ENCODE results near the gene CLDN16.

Gene CLDN16

DNA sequence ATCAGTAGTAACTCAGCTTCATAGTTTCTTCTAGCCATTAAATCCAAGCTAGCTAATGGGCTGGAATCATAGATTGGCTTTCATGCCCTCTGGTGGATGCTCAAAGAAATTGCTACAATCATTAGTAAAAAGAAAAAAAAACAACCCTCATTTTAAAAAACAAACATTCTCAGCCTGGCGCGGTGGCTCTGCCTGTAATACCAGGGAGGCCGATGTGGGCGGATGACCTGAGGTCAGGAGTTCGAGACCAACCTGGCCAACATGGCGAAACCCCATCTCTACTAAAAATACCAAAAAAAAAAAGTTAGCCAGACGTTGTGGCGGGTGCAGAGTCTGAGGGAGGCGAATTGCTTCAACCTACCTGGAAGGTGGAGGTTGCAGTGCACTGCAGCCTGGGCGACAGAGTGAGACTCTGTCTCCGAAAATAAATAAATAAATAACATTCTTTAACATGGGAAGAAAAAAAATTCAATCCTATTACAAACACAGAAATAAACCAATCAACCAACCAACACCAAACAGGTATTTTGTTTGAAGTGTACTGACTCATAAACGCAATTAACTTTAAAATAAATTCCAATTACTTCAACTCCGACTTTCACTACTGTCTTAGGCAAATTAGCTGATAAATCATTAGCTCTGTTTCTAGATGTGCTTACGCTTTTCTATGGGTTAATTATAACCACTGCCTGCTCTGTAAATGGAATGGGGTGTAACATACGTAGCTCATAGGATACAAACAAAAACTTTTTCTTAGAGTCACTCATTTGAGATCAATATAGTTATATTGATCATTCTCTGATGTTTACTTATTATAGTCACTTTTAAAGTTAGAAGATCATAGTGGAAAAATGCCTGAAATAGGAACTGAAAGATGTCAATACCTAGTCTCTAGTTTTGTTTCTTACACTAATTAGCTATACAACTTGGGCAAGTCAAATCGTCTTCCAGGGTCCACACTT is 36.8 kb downstream of the CLDN16 start:
- Histone ChIP-seq H3K36me3 (ENCODE audit: control insufficient read depth, low read depth, low read length) (no peaks in the 10 kb centered on the region), H3K9ac (ENCODE audit: low read length) (no peak overlapping the region), H3K27me3 (ENCODE audit: control insufficient read depth, insufficient read depth, low read length) (no peaks in the 10 kb centered on the region), H3K27ac (ENCODE audit: low read length) (no peak overlapping the region), H3K4me3 (ENCODE audit: low read length) (no peak overlapping the region), H3K4me1 (ENCODE audit: control insufficient read depth, low read depth, low read length) (no peaks in the 10 kb centered on the region), H3K9me3 (ENCODE audit: control insufficient read depth, low read depth, low read length) (no peaks in the 10 kb centered on the region)

DNA sequence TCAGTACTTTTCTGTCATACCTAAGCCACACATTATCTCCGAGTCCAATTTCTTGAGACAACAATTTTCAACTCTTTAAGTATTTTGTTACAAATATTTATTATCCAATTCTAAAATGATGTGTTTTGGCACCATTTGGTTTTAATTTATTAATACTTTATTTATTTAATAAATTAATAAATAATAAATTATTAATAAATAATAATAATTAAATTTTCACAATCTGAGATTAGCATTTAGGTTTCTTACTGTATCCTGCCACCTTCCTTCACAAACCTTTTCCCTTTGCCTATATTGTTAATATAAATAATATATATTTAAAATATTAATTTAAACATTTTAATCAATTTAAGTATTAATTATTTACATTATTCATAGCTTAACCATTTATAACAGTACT is 37.9 kb downstream of the CLDN16 start:
- Histone ChIP-seq H3K36me3 (ENCODE audit: control insufficient read depth, low read depth, low read length) (no peaks in the 10 kb centered on the region), H3K27me3 (ENCODE audit: control insufficient read depth, insufficient read depth, low read length) (no peaks in the 10 kb centered on the region), H3K9ac (ENCODE audit: low read length) (no peak overlapping the region), H3K27ac (ENCODE audit: low read length) (no peak overlapping the region), H3K9me3 (ENCODE audit: control insufficient read depth, low read depth, low read length) (no peaks in the 10 kb centered on the region), H3K4me3 (ENCODE audit: low read length) (no peak overlapping the region), H3K4me1 (ENCODE audit: control insufficient read depth, low read depth, low read length) (no peaks in the 10 kb centered on the region)

DNA sequence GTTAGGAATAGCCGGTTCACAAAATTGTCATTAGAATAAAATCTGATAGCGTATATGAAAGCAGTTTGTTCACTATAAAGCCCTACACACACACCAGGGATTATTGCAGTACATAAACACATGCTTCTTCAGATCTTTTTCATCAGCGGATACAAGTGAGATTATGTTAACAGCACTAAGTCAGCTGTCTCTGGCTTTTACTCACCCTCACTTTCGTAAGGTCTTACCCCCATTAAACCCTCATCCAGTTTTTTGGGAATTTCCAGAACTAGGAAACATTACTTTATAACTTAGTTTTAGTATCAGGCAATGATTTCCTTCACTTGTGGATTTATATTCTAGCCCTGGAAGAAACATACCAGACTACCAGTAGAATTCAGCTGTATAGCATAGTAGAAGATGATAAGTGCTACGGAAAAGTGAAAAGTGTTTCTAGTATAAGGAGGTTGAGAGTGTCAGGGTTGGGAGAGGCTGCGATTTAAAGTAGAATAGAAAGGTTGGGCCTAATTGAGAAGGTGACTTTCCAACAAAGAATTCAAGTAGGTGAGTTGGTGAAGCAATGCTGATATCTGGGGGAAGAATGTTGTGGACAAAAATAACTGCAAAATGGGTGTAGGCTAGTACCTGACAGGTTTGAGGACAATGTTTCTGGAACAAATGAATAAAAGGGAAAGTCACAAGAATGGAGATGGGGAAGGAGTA is 39.0 kb downstream of the CLDN16 start:
- no peaks in the 10 kb centered on the region for H3K36me3 ChIP-seq (ENCODE audit: control insufficient read depth, low read depth, low read length)
- no peak overlapping the region for H3K9ac ChIP-seq (ENCODE audit: low read length)
- H3K4me1 ChIP-seq (ENCODE audit: control insufficient read depth, low read depth, low read length) = no peaks in the 10 kb centered on the region
- no peaks in the 10 kb centered on the region for H3K9me3 ChIP-seq (ENCODE audit: control insufficient read depth, low read depth, low read length)
- H3K4me3 ChIP-seq (ENCODE audit: low read length) = no peak overlapping the region
- no peak overlapping the region for H3K27ac ChIP-seq (ENCODE audit: low read length)
- H3K27me3 ChIP-seq (ENCODE audit: control insufficient read depth, insufficient read depth, low read length) = no peaks in the 10 kb centered on the region

DNA sequence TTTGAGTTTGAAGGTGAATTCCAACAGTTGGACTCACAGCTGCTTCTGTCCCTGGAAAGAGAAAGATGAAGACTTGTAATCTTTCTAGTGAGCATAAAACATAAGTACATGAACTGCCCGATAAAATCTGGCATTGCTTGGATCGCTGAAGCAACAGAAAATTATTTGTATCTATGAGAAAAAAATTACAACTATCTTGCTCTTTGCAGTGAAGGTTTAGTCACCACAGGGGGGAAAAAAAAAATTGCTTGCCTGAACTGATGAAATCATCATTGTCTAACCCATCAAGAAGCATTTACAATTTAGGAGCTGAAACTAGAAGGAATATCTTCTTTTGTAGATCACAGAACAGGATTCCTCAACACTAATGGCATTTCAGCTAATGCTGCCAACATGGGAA is 41.7 kb downstream of the CLDN16 start:
- no peaks in the 10 kb centered on the region for H3K9me3 ChIP-seq (ENCODE audit: control insufficient read depth, low read depth, low read length)

DNA sequence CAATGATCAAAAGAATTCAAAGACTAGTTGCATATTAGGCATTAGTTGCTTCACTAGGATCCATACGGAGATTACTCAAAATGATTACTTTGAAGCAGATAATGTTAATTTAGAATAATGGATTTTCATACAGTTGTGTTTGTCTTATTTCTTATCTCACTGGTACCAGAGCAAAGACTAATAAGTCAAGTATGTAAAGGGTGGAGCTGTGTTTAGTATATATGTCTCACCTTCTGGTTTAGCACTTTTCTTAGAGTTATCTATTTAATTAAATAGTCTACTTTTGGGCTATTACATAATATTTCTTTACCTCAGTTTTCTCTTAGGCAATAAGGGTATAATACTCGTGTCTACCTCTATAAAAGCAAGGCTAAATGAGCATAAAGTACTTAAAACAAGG is 42.9 kb downstream of the CLDN16 start:
- Histone ChIP-seq H3K27me3 (ENCODE audit: control insufficient read depth, insufficient read depth, low read length) (no peaks in the 10 kb centered on the region), H3K9me3 (ENCODE audit: control insufficient read depth, low read depth, low read length) (no peaks in the 10 kb centered on the region), H3K9ac (ENCODE audit: low read length) (no peak overlapping the region), H3K36me3 (ENCODE audit: control insufficient read depth, low read depth, low read length) (no peaks in the 10 kb centered on the region), H3K4me3 (ENCODE audit: low read length) (no peak overlapping the region), H3K4me1 (ENCODE audit: control insufficient read depth, low read depth, low read length) (no peaks in the 10 kb centered on the region), H3K27ac (ENCODE audit: low read length) (no peak overlapping the region)

More for the DNA sequence above, 41.7 kb downstream of the CLDN16 start:
- Histone ChIP-seq H3K27ac (ENCODE audit: low read length) (no peak overlapping the region), H3K36me3 (ENCODE audit: control insufficient read depth, low read depth, low read length) (no peaks in the 10 kb centered on the region), H3K4me3 (ENCODE audit: low read length) (no peak overlapping the region), H3K27me3 (ENCODE audit: control insufficient read depth, insufficient read depth, low read length) (no peaks in the 10 kb centered on the region), H3K4me1 (ENCODE audit: control insufficient read depth, low read depth, low read length) (no peaks in the 10 kb centered on the region), H3K9ac (ENCODE audit: low read length) (no peak overlapping the region)

DNA sequence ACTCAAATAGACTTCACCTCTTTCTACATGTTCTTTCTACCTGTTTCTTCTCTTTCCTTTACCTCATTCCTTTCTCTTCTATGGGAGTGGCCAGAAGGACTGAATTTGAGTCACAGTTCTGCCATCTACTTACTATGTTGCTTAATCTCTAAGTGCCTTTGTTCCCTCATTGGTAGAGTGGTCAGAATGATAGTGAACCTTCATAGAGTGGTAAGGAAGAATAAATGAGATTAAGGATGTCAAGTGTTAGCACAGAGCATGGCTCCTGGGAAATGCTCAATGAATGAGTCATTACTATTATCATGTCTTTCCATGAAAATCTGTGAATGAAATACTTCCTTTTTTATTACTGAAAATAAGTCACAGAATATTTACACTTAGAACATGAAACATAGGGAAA is 44.3 kb downstream of the CLDN16 start:
- Histone ChIP-seq H3K27me3 (ENCODE audit: control insufficient read depth, insufficient read depth, low read length) (no peaks in the 10 kb centered on the region), H3K27ac (ENCODE audit: low read length) (no peak overlapping the region), H3K4me1 (ENCODE audit: control insufficient read depth, low read depth, low read length) (no peaks in the 10 kb centered on the region), H3K36me3 (ENCODE audit: control insufficient read depth, low read depth, low read length) (no peaks in the 10 kb centered on the region), H3K9me3 (ENCODE audit: control insufficient read depth, low read depth, low read length) (no peaks in the 10 kb centered on the region), H3K9ac (ENCODE audit: low read length) (no peak overlapping the region), H3K4me3 (ENCODE audit: low read length) (no peak overlapping the region)

DNA sequence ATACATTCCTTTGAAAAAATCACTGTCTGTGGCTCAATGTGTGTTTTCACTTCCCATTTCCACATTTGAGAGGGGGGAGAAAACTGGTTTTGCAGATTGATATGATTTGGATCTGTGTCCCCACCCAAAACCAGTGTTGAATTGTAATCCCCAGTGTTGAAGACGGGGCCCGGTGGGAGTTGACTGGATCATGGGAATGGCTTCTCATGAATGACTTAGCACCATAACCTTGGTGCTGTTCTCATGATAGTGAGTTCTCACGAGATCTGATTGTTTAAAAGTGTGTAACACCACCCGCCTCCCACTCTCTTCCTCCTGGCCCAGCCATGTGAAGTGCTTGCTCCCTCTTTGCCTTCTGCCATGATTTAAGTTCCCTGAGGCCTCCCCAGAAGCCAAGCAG is 45.7 kb downstream of the CLDN16 start:
- no peak overlapping the region for H3K9ac ChIP-seq (ENCODE audit: low read length)
- no peaks in the 10 kb centered on the region for H3K27me3 ChIP-seq (ENCODE audit: control insufficient read depth, insufficient read depth, low read length)
- H3K27ac ChIP-seq (ENCODE audit: low read length) = no peak overlapping the region

DNA sequence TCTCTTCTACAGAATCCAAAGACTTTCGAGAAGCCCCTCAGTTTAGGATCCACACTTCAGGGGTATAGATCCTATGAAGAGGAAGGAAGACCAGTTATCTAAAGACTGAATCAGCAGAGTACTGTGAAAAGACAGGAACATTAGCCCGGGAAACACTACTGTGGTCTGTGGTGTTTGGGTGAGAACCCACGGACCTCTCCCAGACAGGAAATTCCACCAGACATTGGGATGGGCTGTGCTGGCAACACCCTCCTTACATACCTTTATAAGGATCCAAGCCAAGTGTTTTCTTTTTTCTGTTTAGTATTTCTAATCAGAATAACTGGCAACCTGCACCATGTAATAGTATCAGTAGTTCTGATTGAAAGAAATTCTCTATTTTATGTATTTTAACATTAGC is 47.7 kb downstream of the CLDN16 start:
- Histone ChIP-seq H3K9ac (ENCODE audit: low read length) (no peak overlapping the region), H3K27ac (ENCODE audit: low read length) (no peak overlapping the region), H3K4me3 (ENCODE audit: low read length) (no peak overlapping the region), H3K9me3 (ENCODE audit: control insufficient read depth, low read depth, low read length) (no peaks in the 10 kb centered on the region), H3K4me1 (ENCODE audit: control insufficient read depth, low read depth, low read length) (no peaks in the 10 kb centered on the region), H3K27me3 (ENCODE audit: control insufficient read depth, insufficient read depth, low read length) (no peaks in the 10 kb centered on the region), H3K36me3 (ENCODE audit: control insufficient read depth, low read depth, low read length) (no peaks in the 10 kb centered on the region)

More for the DNA sequence above, 45.7 kb downstream of the CLDN16 start:
- H3K4me1 ChIP-seq (ENCODE audit: control insufficient read depth, low read depth, low read length) = no peaks in the 10 kb centered on the region
- H3K4me3 ChIP-seq (ENCODE audit: low read length) = no peak overlapping the region
- no peaks in the 10 kb centered on the region for H3K9me3 ChIP-seq (ENCODE audit: control insufficient read depth, low read depth, low read length)
- H3K36me3 ChIP-seq (ENCODE audit: control insufficient read depth, low read depth, low read length) = no peaks in the 10 kb centered on the region

DNA sequence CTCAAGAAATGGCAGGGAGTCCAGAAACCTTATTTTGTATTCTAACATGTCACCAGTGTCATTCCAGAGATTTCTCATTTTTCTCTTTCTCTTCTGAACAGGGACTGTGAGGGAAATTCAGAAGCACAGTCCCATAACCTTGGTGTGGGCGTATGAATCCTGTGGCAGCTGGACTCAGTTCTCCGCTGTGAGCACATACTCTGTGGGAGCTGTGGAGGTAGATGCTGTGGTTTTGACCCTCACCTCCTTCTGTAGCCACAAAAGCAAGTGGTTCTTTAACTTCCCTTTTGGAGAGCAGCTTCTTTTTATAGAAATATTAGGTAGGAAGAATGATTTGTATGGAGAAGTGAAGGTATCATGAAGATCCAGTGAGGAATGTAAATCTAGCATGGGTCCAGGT is 48.4 kb downstream of the CLDN16 start:
- Histone ChIP-seq H3K9me3 (ENCODE audit: control insufficient read depth, low read depth, low read length) (no peaks in the 10 kb centered on the region), H3K4me1 (ENCODE audit: control insufficient read depth, low read depth, low read length) (no peaks in the 10 kb centered on the region), H3K9ac (ENCODE audit: low read length) (no peak overlapping the region), H3K27me3 (ENCODE audit: control insufficient read depth, insufficient read depth, low read length) (no peaks in the 10 kb centered on the region), H3K4me3 (ENCODE audit: low read length) (no peak overlapping the region), H3K27ac (ENCODE audit: low read length) (no peak overlapping the region), H3K36me3 (ENCODE audit: control insufficient read depth, low read depth, low read length) (no peaks in the 10 kb centered on the region)

DNA sequence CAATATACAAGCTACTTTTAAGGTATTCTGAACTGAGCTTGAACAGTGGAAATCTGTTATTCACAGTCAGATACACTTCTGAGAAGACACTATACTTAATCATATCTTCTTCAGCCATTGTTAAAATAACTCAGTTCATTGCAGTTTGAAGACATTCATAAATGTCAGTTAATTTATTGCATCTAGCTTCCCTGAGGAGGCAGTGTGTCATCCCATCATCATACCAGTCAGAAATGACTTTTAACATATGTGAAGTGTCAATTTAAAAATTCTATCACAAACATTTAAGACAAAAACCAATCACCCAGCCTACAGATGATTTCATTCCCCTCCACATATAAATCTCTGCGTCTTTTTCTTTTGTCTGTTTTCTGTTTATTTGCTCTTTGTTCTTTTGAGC is 54.3 kb downstream of the CLDN16 start:
- H3K9me3 ChIP-seq (ENCODE audit: control insufficient read depth, low read depth, low read length) = no peaks in the 10 kb centered on the region
- H3K27ac ChIP-seq (ENCODE audit: low read length) = no peak overlapping the region
- H3K27me3 ChIP-seq (ENCODE audit: control insufficient read depth, insufficient read depth, low read length) = no peaks in the 10 kb centered on the region
- H3K4me3 ChIP-seq (ENCODE audit: low read length) = no peak overlapping the region
- no peaks in the 10 kb centered on the region for H3K36me3 ChIP-seq (ENCODE audit: control insufficient read depth, low read depth, low read length)
- no peaks in the 10 kb centered on the region for H3K4me1 ChIP-seq (ENCODE audit: control insufficient read depth, low read depth, low read length)
- H3K9ac ChIP-seq (ENCODE audit: low read length) = no peak overlapping the region

DNA sequence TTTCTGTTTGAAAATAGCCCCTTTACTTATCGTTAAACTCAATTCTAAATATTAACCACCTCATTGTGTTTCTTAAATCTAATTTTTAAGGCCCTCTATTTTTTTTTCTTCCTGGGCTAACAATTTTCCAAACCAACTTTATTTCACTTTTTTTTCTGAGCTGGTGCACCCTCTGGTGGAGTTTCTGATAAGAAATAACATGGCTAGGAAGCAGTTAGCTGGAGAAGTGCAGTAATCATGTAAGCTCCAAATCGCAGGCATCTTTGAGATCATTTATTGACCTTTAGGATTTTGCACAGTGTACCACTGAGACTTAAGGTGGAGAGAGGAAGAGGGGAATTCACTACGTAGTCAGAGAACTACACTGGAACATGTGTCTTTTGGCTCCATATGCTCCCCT is 55.3 kb downstream of the CLDN16 start:
- H3K4me1 ChIP-seq (ENCODE audit: control insufficient read depth, low read depth, low read length) = no peaks in the 10 kb centered on the region
- H3K27ac ChIP-seq (ENCODE audit: low read length) = no peak overlapping the region
- no peaks in the 10 kb centered on the region for H3K36me3 ChIP-seq (ENCODE audit: control insufficient read depth, low read depth, low read length)
- no peaks in the 10 kb centered on the region for H3K27me3 ChIP-seq (ENCODE audit: control insufficient read depth, insufficient read depth, low read length)
- no peak overlapping the region for H3K9ac ChIP-seq (ENCODE audit: low read length)
- H3K9me3 ChIP-seq (ENCODE audit: control insufficient read depth, low read depth, low read length) = no peaks in the 10 kb centered on the region
- H3K4me3 ChIP-seq (ENCODE audit: low read length) = no peak overlapping the region
